Measurements from ENCODE around the gene SLC7A10.

DNA sequence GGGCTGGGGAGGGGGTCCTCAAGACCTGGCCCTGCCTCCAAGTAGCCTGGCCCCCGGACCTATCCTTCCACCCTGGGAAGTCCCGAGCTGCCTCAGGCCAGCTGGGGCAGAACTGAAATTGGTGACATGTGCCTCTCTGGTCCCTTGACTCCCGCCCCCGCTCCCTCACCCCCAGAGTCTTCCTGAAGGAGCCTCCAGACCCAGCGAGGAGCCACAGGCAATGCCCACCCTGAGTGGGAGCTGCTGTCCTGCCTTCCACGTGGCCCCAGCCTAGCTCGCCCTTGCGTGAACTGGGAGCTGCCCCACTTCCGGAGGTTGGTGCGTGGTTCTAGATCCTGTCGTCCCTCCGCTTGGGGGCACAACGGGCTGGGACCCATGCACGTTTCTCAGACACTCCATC, 42.1 kb upstream of the SLC7A10 start:
- TF ChIP-seq POLR2A (IDR thresholded peaks at IDR 0.05) (no peak), POLR2AphosphoS5 (IDR thresholded peaks at IDR 0.05; ENCODE audit: insufficient read depth in 1 of 2, low read depth in 1 of 2) (no peak)
- TF ChIP-seq, protein P1, sequence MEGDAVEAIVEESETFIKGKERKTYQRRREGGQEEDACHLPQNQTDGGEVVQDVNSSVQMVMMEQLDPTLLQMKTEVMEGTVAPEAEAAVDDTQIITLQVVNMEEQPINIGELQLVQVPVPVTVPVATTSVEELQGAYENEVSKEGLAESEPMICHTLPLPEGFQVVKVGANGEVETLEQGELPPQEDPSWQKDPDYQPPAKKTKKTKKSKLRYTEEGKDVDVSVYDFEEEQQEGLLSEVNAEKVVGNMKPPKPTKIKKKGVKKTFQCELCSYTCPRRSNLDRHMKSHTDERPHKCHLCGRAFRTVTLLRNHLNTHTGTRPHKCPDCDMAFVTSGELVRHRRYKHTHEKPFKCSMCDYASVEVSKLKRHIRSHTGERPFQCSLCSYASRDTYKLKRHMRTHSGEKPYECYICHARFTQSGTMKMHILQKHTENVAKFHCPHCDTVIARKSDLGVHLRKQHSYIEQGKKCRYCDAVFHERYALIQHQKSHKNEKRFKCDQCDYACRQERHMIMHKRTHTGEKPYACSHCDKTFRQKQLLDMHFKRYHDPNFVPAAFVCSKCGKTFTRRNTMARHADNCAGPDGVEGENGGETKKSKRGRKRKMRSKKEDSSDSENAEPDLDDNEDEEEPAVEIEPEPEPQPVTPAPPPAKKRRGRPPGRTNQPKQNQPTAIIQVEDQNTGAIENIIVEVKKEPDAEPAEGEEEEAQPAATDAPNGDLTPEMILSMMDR (IDR thresholded peaks at IDR 0.05) = no peak

Measured in vagina (tissue), 2 donors.